Measurements from ENCODE around the gene BBS10. TPM values are rescaled to one million over a fixed set of nuclear protein-coding genes. Genes with fewer than 3 reads are reported as not detected.
A peak's percentile ranks its signal among the peaks of the same experiment; 100 is the strongest.
"Not testable (repeated sequence)": the region's sequence is repeated elsewhere in the genome, so short reads cannot be mapped to it uniquely, and the experiment has no call there.

Gene BBS10
- polyA plus RNA-seq, 1 experiment: 20.0 TPM

DNA sequence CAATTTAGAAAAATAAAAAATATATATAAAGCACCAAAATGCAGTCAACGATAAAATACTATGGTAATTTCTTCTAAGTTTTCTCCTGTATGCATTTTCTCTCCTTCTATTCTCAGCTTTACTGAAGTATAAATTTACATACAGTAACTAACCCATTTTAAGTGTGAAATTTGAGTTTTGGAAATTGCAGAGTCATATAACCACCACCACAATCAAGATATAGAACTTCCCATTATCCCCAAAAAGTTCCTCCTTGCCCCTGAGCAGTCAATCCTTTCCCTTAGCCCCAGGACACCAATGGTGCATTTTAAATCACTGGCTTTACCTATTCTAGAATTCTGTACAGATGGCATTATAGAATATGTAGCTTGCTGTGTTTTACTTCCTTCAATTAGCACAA, 31.0 kb upstream of the BBS10 start:
- no peaks in the 10 kb centered on the region for H3K27me3 ChIP-seq (ENCODE audit: control insufficient read depth, insufficient read depth, low read length)
- POLR2A ChIA-PET: no interaction called here
- TF ChIP-seq, protein P1, sequence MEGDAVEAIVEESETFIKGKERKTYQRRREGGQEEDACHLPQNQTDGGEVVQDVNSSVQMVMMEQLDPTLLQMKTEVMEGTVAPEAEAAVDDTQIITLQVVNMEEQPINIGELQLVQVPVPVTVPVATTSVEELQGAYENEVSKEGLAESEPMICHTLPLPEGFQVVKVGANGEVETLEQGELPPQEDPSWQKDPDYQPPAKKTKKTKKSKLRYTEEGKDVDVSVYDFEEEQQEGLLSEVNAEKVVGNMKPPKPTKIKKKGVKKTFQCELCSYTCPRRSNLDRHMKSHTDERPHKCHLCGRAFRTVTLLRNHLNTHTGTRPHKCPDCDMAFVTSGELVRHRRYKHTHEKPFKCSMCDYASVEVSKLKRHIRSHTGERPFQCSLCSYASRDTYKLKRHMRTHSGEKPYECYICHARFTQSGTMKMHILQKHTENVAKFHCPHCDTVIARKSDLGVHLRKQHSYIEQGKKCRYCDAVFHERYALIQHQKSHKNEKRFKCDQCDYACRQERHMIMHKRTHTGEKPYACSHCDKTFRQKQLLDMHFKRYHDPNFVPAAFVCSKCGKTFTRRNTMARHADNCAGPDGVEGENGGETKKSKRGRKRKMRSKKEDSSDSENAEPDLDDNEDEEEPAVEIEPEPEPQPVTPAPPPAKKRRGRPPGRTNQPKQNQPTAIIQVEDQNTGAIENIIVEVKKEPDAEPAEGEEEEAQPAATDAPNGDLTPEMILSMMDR (IDR thresholded peaks at IDR 0.05; ENCODE audit: low read depth, low read length): no peak
- no peak overlapping the region for H3K27ac ChIP-seq (ENCODE audit: low read depth, low read length)
- CTCF ChIA-PET: interaction anchor here (0.6 kb wide), 1 partner anchor 296 kb away, joined by 3 read pairs; no protein-coding TSS in a partner anchor
- H3K9me3 ChIP-seq (ENCODE audit: control insufficient read depth, insufficient read depth, low read length): no peaks in the 10 kb centered on the region
- no peak for DNase-seq (ENCODE audit: low read depth, low spot score)
- H3K4me3 ChIP-seq (ENCODE audit: low read depth, low read length): no peak overlapping the region

- CTCF ChIA-PET; H3K4me3 ChIP-seq (ENCODE audit: low read depth, low read length); H3K9me3 ChIP-seq (ENCODE audit: control insufficient read depth, insufficient read depth, low read length); DNase-seq (ENCODE audit: low read depth, low spot score); H3K27ac ChIP-seq (ENCODE audit: low read depth, low read length); H3K27me3 ChIP-seq (ENCODE audit: control insufficient read depth, insufficient read depth, low read length); POLR2A ChIA-PET: not testable (repeated sequence)
These were observed 28.7 kb upstream of the BBS10 start for GRCh38 chr12:76376876-76377275.

DNA sequence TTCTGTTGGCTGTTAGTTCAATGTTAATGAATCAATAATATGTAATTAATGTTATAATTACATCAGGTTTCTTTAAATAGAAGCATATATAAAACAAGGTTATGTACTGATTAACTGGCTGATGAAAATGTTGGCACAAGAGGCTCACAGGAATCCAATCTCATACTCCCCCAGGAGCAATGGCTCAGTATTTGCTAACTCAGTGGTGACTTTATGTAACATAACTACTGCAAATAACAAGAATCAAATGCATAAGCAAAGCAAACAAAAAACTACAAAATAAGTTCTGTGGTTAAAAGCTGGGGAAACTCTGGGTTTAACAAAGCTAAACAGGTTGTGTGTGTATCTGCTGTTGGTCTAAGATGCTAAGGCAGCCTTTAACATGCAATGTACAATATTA, 27.7 kb upstream of the BBS10 start:
- ChIA-PET CTCF (interaction anchor here (1.6 kb wide), 1 partner anchor 211 kb away, joined by 5 read pairs; no protein-coding TSS in a partner anchor), POLR2A (interaction anchor here (0.6 to 0.7 kb wide), 3 partner anchors 85 to 635 kb away, joined by 4 to 9 read pairs (median 4); no protein-coding TSS in a partner anchor)
- H3K27me3 ChIP-seq (ENCODE audit: control insufficient read depth, insufficient read depth, low read length): no peaks in the 10 kb centered on the region
- H3K9me3 ChIP-seq (ENCODE audit: control insufficient read depth, insufficient read depth, low read length): no peaks in the 10 kb centered on the region
- TF ChIP-seq, protein P1 (IDR thresholded peaks at IDR 0.05; ENCODE audit: low read depth, low read length): no peak
- no peak overlapping the region for H3K4me3 ChIP-seq (ENCODE audit: low read depth, low read length)
- DNase-seq (ENCODE audit: low read depth, low spot score): no peak
- no peak overlapping the region for H3K27ac ChIP-seq (ENCODE audit: low read depth, low read length)

GRCh38 chr12:76375470-76375869, 27.3 kb upstream of the BBS10 start:
- no peak for DNase-seq (ENCODE audit: low read depth, low spot score)
- Histone ChIP-seq H3K4me3 (ENCODE audit: low read depth, low read length) (no peak overlapping the region), H3K9me3 (ENCODE audit: control insufficient read depth, insufficient read depth, low read length) (no peaks in the 10 kb centered on the region), H3K27ac (ENCODE audit: low read depth, low read length) (no peak overlapping the region), H3K27me3 (ENCODE audit: control insufficient read depth, insufficient read depth, low read length) (no peaks in the 10 kb centered on the region)
- TF ChIP-seq, protein P1 (IDR thresholded peaks at IDR 0.05; ENCODE audit: low read depth, low read length): no peak
- POLR2A ChIA-PET: interaction anchor here (0.6 to 0.7 kb wide), 3 partner anchors 85 to 636 kb away, joined by 4 to 9 read pairs (median 4); no protein-coding TSS in a partner anchor
- CTCF ChIA-PET: interaction anchor here (1.6 kb wide), 1 partner anchor 211 kb away, joined by 5 read pairs; no protein-coding TSS in a partner anchor

DNA sequence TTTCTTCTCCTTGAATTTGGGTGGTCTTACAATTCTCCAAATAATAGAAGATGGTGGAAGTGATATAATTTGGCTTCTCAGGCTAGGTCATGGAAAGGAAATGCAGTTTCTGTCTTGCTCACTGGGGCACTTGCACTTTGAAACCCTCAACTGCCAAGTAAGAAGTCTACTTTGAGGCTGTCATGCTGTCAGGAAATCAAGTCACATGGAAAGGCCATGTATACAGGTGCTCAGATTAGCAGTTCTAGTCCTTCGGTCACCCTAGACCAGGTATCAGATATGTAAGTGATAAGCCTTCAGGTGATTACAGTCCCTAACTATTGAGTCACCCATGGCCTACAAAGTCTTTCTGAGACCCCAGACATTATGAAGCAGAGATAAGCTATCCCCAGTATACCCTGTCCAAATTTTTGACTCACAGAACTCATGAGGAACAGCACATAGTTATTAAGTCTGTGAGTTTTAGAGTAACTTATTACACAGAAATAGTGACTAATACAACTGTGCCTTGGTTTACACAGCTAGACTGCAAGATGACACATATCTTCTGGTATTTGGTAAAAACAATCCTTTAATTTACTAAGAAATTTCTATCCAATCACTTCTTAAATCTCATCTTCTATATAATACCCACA, 26.3 kb upstream of the BBS10 start:
- TF ChIP-seq, protein P1 (IDR thresholded peaks at IDR 0.05; ENCODE audit: low read depth, low read length): no peak
- Histone ChIP-seq H3K27ac (ENCODE audit: low read depth, low read length) (peak overlapping the region; percentile 31), H3K27me3 (ENCODE audit: control insufficient read depth, insufficient read depth, low read length) (no peaks in the 10 kb centered on the region), H3K9me3 (ENCODE audit: control insufficient read depth, insufficient read depth, low read length) (no peaks in the 10 kb centered on the region), H3K4me3 (ENCODE audit: low read depth, low read length) (no peak overlapping the region)
- ChIA-PET CTCF (no interaction called here), POLR2A (no interaction called here)
- no peak for DNase-seq (ENCODE audit: low read depth, low spot score)

Measured in AG04450 (cell line).